Endometrial microvascular endothelial cells (primary cell): Measurements from ENCODE around the gene CAPN5. TPM values are rescaled to one million over a fixed set of nuclear protein-coding genes. Genes with fewer than 3 reads are reported as not detected.
"Not testable (repeated sequence)": the region's sequence is repeated elsewhere in the genome, so short reads cannot be mapped to it uniquely, and the experiment has no call there.

ENCODE experiments used
- in situ Hi-C: cut with HindIII; loops from 2 replicates; pipeline ENCODE4 v1.10.0; 2017; ENCODE audit warnings: low sequenced_read_pairs, low pct_unique_long_range_greater_than_20kb; ENCODE audit errors: inconsistent ontology term
- total RNA-seq: library from RNA; depleted of rRNA; stranded (reverse); fragments of >200 nt; gene quantifications from one replicate; pipeline ENCODE4 v1.2.3, GENCODE V29; 2015; ENCODE audit errors: inconsistent ontology term

CAPN5 gene
- total RNA-seq, 1 donor from 2014 or later = 3.5 TPM

- in situ Hi-C loops = no loop called here
Measured at GRCh38 chr11:77091146-77091940, 24.6 kb downstream of the CAPN5 start.

- in situ Hi-C loops = no loop called here
Measured at GRCh38 chr11:77092382-77092781, 25.6 kb downstream of the CAPN5 start.

- in situ Hi-C loops = no loop called here
Measured at GRCh38 chr11:77093056-77093891, 26.5 kb downstream of the CAPN5 start.

DNA sequence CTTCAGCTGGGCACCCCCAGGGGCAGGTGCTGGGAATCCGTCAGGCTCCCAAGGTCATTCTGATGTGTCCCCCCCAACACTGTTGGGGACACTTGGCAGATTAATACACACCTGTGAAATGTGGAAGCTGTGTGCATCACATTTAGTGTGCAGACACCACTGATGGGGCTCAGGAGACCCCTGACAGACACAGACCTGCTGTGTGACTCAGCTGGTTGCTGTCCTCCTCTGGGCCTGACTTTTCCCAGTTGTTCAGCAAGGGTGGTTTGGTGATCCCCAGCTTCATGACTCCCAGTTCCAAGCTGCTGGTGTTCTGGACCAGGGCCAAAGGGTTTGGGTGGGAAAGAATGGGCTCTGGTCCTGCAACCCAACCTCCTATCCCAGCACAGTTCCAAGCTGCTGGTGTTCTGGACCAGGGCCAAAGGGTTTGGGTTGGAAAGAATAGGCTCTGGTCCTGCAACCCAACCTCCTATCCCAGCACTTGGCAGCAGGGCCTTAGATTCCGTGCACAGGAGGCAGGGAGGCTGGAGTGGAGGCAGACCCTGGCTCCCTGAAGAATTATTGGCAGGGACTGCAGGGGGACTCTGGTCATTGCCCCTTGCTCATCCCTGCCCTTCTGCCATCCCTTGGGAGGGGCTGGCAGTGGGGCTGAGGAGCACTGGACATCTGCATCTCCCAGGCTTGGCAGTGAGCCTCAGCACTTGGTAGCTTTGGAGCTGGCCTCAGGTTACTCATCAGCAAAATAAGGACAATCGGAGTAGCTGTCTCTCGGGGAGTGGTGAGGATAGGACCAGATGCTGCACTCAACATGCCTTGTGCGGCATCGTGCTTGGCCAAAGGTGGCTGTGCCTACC lies 27.4 kb downstream of the CAPN5 start:
- in situ Hi-C loops = no loop called here

DNA sequence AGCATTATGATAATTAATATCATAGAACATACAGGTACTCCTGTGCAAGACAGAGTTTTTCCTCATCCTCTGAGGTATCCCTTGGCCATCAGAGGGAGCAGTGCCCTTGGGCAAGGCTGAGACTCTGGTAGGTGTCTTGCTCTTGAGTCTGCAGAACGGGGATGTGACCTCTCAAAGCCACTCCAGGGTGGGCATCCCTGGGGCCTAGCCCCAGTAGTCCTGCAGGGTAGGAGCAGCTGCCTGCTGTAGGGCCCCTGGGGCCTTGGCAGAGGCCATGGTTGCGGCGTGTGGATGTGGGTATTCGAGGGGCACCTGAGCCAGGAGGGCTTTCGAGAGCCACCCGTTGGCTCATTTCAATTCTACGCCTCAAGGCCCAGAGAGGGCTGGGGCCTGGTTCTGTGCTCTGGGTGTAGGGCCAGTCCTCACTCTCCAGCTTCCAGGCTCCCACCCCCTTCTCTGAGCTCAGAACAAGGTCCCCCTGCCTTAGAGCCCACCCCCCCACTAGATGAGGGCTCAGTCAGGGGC lies 28.1 kb downstream of the CAPN5 start:
- in situ Hi-C loops = no loop called here

GRCh38 chr11:77095551-77096490 lies 29.1 kb downstream of the CAPN5 start:
- in situ Hi-C loops = no loop called here

- in situ Hi-C loops = no loop called here
Measured at GRCh38 chr11:77096591-77097019, 29.8 kb downstream of the CAPN5 start.

GRCh38 chr11:77097180-77097579 lies 30.4 kb downstream of the CAPN5 start:
- in situ Hi-C loops = not testable (repeated sequence)

DNA sequence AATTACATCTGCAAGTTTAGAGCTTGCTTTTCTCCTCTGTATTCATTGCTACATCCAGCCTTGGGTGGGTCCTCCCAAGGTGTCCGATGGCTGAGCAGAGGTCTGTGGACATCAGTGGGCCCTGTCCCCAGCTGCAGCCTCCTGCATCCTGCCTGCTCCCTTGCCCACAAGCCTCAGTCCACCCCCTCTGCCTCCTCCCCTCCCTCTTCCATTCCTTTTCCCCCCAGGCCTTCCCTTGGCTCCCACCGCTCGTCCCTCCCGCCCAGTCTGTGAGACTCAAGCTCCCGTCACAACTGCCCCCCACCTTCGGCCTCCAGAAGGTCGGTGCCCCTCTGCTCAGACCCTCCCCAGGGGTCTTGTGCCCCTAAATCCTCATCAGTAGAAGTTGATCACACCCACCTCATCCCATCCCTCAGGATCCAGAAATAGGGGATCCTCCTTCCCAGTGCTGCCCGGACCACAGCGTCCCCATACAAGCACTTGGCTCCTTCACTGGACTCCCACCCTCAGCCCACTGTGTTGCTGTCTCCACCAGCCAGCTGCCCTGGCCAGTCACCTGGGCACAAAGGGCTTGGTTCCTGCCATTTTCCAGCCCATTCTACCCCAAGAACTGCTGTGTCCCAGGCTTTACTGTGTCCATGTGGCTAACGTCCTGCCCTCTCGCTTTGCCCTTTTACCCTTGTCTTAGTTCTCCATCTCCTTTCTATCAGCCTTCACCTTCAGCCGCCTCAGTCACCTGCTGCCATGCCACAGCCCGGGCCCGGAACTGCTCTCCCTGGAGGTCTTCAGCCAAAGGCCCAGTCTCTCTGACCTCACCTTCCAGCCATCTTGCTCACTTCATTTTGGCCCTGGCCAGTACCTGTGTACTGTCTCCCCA lies 33.6 kb downstream of the CAPN5 start:
- in situ Hi-C loops = no loop called here

GRCh38 chr11:77101043-77101537 lies 34.3 kb downstream of the CAPN5 start:
- in situ Hi-C loops = no loop called here

DNA sequence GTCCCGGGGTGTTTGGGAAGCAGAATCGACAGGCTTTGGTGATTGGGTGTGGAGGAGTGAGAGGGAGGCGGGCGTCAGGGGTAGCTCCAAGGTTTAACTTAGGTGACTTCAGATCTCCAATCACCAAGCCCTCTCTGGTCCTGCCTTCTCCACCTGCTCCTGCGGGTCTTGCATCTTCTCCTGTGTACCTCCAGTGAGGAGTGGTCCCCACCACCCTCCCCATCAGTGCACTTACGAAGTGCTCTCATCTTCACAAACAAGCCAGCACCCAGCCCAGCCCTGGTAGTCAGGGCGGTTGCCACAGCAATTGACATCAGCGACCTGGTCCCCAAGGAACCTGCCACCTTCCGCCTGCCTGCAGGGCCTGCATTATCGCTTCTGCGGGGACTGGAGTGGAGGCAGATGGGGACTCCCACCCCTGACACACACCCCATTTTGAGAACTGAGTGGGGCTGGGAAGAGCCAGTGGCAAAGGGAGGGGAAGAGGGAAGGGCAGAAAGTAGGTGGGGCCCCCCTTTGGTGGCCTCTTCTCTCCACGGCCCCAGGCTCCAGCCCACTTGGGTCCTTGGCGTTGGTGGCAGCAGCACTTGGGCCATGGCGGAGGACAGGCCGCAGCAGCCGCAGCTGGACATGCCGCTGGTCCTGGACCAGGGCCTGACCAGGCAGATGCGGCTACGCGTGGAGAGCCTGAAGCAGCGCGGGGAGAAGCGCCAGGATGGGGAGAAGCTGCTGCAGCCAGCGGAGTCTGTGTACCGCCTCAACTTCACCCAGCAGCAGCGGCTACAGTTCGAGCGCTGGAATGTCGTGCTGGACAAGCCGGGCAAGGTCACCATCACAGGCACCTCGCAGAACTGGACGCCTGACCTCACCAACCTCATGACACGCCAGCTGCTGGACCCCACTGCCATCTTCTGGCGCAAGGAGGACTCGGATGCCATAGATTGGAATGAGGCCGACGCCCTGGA lies 35.8 kb downstream of the CAPN5 start, which contains the start of gene OMP:
TSS of gene OMP (plus strand) at position 595 of the 965 bp plus-strand sequence. CDS start at position 595, 0 bp downstream.
- in situ Hi-C loops = no loop called here

- in situ Hi-C loops = no loop called here
Measured at GRCh38 chr11:77103319-77103718, 36.5 kb downstream of the CAPN5 start.

DNA sequence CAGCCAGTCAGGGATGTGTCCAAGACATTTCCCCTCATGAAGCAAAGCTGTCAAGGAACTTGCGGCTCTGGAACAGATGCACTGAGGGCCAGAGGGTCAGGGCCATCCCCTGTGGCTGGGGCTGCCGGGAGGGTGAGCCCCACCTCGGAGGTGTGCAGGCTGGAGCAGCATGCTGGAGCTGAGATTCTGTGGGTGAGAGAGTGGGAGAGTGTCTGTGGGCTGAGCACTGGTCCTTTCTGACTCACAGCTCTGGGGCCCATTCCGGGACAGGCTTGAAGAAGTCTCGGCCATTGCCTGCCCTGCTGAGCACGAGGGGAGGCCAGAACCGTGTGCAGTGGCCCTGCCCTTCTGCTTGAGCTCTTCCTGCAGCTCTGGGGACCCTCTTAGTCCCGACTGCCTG lies 38.0 kb downstream of the CAPN5 start:
- in situ Hi-C loops = no loop called here

GRCh38 chr11:77106321-77106720 lies 39.5 kb downstream of the CAPN5 start:
- in situ Hi-C loops = no loop called here

GRCh38 chr11:77106759-77107158 lies 40.0 kb downstream of the CAPN5 start:
- in situ Hi-C loops = no loop called here

GRCh38 chr11:77107950-77108349 lies 41.2 kb downstream of the CAPN5 start:
- in situ Hi-C loops = no loop called here
